Ascending aorta (tissue), 2 donors: ENCODE results near the gene ACSF3. TPM values are rescaled to one million over a fixed set of nuclear protein-coding genes. Genes with fewer than 3 reads are reported as not detected.

Source experiments
- DNase-seq, 2 donors: peaks; one replicate each; pipeline ENCODE4 v3.0.0-alpha.2; 2019; ENCODE audit warnings: low spot score in 2 of 2
- H3K27ac ChIP-seq, 2 donors: fragments of 200-600 bp; sonication (generic); one replicate each; pipeline ENCODE4 v1.5.1; 2016 to 2017; ENCODE audit warnings: mild to moderate bottlenecking in 1 of 2
- H3K27me3 ChIP-seq: fragments of 200-600 bp; sonication (generic); one replicate; pipeline ENCODE4 v1.5.1; 2017
- H3K36me3 ChIP-seq, 2 donors: fragments of 200-600 bp; sonication (generic); one replicate each; pipeline ENCODE4 v1.5.1; 2016
- H3K4me1 ChIP-seq, 2 donors: fragments of 200-600 bp; sonication (generic); one replicate each; pipeline ENCODE4 v1.5.1; 2016 to 2017; ENCODE audit warnings: mild to moderate bottlenecking in 1 of 2
- H3K4me3 ChIP-seq, 2 donors: fragments of 200-600 bp; sonication (generic); one replicate each; pipeline ENCODE4 v1.5.1; 2016 to 2017; ENCODE audit warnings: mild to moderate bottlenecking in 1 of 2
- H3K9me3 ChIP-seq, 2 donors: fragments of 200-600 bp; sonication (generic); one replicate each; pipeline ENCODE4 v1.5.1; 2016
- intact Hi-C: fragments of 100-400 bp; cut with DNase I; formaldehyde crosslinking; loops from one replicate; pipeline ENCODE4 v1.15.1; 2023
- total RNA-seq: library from RNA; depleted of rRNA; stranded (reverse); fragments of >200 nt; gene quantifications from one replicate; pipeline ENCODE4 v1.1.0, GENCODE V29; 2016
- TF ChIP-seq, protein P1 (sequence below), 3 experiments: fragments of 200-600 bp in 2 of 3; fragments of 450-650 bp in 1 of 3; sonication (generic) in 2 of 3; IDR thresholded peaks; one replicate each; pipeline ENCODE4 v1.5.1; 2016 to 2019; ENCODE audit warnings: antibody characterized with exemption in 3 of 3, mild to moderate bottlenecking in 1 of 3, moderate library complexity in 1 of 3

Gene ACSF3
- total RNA-seq, 1 donor from 2014 or later: 5.2 TPM

DNA sequence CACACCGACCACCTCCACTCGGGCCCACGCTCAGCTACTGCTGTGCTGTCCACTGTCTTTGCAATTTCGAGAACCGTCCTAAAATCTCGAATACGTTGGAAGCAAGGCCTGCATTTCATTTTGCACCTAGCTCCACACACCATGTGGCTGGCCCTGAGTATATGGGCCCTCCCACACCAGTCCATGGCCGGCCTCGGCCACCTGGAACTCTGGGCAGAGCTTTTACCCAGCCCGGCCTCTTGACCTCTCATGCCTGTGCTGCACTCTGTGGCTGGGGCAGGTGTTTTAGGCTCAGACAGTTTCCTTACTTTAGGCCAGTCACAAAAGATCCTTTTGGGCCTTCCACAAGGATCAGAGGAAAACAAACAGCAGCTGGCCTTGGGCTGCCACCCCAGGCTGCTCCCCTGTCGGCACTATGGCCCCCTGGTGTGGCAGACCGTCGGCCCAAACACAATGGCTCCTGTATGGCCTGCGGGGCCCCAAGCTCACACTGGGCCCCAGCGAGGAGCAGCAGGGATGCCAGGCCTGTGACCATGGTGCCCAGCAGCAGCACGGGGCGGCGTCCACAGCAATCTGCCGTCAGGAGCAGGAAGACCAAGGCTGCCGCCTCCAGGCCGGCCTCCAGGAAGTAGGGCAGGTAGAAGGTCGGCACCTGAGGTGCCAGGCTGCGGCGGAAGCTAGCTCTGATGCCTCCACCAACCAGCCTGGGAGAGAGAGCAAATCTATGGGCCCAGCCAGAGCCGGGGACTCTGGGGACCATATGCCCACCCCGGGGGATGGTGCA, 104.2 kb downstream of the ACSF3 start:
- no peak overlapping the region for H3K4me3 ChIP-seq
- TF ChIP-seq, protein P1, sequence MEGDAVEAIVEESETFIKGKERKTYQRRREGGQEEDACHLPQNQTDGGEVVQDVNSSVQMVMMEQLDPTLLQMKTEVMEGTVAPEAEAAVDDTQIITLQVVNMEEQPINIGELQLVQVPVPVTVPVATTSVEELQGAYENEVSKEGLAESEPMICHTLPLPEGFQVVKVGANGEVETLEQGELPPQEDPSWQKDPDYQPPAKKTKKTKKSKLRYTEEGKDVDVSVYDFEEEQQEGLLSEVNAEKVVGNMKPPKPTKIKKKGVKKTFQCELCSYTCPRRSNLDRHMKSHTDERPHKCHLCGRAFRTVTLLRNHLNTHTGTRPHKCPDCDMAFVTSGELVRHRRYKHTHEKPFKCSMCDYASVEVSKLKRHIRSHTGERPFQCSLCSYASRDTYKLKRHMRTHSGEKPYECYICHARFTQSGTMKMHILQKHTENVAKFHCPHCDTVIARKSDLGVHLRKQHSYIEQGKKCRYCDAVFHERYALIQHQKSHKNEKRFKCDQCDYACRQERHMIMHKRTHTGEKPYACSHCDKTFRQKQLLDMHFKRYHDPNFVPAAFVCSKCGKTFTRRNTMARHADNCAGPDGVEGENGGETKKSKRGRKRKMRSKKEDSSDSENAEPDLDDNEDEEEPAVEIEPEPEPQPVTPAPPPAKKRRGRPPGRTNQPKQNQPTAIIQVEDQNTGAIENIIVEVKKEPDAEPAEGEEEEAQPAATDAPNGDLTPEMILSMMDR (IDR thresholded peaks at IDR 0.05): no peak
- H3K36me3 ChIP-seq: no peaks in the 10 kb centered on the region
- H3K27ac ChIP-seq: no peak overlapping the region
- no peak for DNase-seq
- intact Hi-C loops: no loop called here
- peaks cover 11% of the 10 kb centered on the region for H3K27me3 ChIP-seq
- peaks cover 2 to 3% of the 10 kb centered on the region in 2 donors for H3K4me1 ChIP-seq
- no peaks in the 10 kb centered on the region for H3K9me3 ChIP-seq

DNA sequence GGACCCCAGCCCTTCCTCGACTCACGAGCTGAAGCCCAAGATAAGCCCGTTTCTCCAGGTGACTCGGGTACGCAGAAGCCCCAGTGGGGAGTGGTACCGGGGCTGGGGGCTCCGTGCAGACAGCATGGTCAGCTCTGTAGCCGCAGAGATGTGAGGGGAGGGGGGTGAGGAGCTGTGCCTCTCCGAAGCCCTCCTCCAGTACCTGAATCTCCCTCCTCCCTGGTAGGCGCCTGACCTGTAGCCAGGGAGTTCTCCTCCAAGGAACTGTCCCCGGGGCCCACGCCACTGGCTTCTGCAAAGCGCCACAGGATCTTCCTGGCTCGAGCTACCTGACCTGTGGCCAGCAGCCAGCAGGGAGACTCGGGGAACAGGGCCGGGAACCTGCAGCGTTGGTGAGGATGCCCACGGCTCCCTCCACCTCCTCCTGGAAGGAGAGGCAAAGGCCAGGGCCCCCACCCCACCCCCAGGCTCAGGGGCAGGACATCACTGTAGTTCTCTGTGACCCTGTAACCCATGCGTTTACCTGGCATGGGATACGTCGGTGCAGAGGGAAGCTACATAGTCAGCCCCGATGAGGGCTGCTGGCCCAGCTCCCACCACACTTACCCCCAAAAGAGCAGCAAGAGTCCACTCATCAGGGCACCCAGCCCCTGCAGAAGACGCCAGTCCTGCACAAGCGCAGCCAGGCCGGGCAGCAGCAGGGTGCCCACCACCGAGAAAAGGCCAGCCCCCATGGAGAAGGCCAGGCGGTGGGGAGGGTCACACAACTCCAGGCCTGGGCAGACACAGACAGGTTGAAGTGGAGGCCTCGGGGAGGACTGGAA, 105.0 kb downstream of the ACSF3 start:
- peaks cover 11% of the 10 kb centered on the region for H3K27me3 ChIP-seq
- H3K4me1 ChIP-seq: peaks cover 2 to 3% of the 10 kb centered on the region in 2 donors
- H3K36me3 ChIP-seq: no peaks in the 10 kb centered on the region
- H3K9me3 ChIP-seq: no peaks in the 10 kb centered on the region
- DNase-seq: no peak
- no peak overlapping the region for H3K27ac ChIP-seq
- intact Hi-C loops: no loop called here
- H3K4me3 ChIP-seq: no peak overlapping the region
- TF ChIP-seq, protein P1 (IDR thresholded peaks at IDR 0.05): no peak

DNA sequence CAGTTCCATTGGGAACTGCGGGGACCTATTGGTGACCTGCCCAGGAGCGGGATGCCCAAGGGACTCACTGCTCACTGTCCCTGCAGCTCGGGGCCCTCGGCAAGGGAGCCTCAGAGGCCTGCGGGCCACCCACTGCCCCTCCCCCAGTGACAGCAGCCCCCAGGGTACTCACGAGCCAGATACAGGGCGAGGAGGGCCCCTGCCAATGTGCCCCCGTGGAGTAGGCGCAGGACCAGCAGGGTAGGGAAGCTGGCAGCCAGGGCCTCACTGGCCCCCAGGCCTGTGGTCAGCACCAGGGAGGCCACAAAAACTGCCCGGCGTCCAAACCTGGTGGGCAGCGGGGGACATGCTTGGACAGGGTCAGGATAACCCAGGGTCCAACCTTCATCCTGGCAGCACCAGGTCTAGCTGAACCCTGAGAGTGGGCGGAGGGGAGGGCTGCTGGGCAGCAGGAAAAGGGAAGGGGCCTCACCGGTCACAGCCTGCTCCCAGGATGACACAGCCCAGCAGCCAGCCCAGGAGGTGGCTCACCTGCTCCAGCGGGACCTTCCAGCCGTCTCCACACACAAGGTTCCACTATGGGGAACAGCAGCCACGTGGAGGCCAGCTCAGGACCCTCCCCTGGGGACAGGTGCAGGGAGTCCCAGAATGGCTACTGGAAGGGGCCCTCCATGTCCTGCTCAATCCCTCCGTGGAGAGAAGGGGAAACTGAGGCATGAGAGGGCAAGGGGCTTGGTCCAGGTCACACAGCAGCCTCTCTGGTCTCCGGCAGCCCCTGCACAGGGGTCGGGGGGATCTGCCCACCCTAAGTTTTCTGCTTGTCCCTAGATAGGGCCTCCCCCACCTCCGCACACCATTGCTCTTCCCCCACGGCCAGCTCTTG, 105.8 kb downstream of the ACSF3 start:
- DNase-seq: no peak
- Histone ChIP-seq H3K4me1 (peaks cover 2 to 3% of the 10 kb centered on the region in 2 donors), H3K4me3 (no peak overlapping the region), H3K36me3 (no peaks in the 10 kb centered on the region), H3K27ac (no peak overlapping the region), H3K9me3 (no peaks in the 10 kb centered on the region), H3K27me3 (peaks cover 11% of the 10 kb centered on the region)
- intact Hi-C loops: loop anchor here (10.0 kb wide), 1 partner anchor 55 kb away; no protein-coding TSS in a partner anchor
- TF ChIP-seq, protein P1 (IDR thresholded peaks at IDR 0.05): no peak

DNA sequence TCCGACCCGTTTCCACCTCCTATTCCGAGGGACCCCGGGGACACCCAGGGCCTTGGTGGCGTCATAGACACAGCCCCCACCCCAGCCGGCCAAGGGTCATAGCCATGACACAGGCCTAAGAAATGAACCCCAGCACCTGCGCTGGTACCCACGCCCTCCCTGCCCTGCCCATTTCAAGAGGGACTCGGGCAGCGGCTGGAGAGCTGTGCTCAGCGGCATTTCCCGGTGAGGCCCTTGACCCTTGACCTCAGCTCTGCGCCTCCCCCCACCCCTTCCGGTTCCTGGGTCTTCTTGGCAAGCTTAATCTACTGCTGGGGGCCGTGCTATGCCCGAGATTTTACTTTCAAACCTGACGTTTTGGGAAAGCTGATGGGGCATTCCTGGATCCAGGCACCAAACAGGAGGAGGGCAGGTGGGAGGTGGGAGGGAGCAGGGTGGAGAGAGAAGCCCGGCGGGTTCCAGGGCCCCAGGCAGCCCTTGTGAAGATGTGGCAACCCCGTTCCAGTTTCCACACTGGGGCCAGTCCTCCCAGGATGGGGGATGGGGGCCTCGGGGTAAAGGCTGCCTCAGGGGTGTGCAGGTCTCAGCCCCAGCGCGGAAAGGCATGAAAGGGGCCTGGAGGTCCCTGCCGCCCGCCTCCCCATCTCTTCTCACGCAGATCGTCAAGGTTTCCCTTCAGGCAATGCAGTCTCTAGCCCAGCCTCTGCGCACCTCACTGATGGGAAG, 106.6 kb downstream of the ACSF3 start, which contains the start of gene SLC22A31:
Gene SLC22A31, minus strand, starts transcription at position 414 of the 726 bp plus-strand sequence. Its CDS starts 36 bp downstream, at position 378.
- no peaks in the 10 kb centered on the region for H3K9me3 ChIP-seq
- H3K4me3 ChIP-seq: peak within 1 kb of the TSS; percentile 45 to 54
- peaks cover 11% of the 10 kb centered on the region for H3K27me3 ChIP-seq
- no peaks in the 10 kb centered on the region for H3K36me3 ChIP-seq
- no peak for DNase-seq
- H3K27ac ChIP-seq: no peak within 1 kb of the TSS
- intact Hi-C loops: loop anchor here (10.0 kb wide), 1 partner anchor 55 kb away; no protein-coding TSS in a partner anchor
- TF ChIP-seq, protein P1 (IDR thresholded peaks at IDR 0.05): no peak
- peaks cover 2 to 3% of the 10 kb centered on the region in 2 donors for H3K4me1 ChIP-seq
